Activated CD8-positive, alpha-beta T cell treated with anti-CD3 and anti-CD28 coated beads, Interleukin-2, amount 10 ng/mL, durations not matched to agents 7 days and 5 days (primary cell): ENCODE measurements around the gene KCNK13. TPM values are rescaled to one million over a fixed set of nuclear protein-coding genes. Genes with fewer than 3 reads are reported as not detected.
"Not testable (repeated sequence)": the region's sequence is repeated elsewhere in the genome, so short reads cannot be mapped to it uniquely, and the experiment has no call there.

Source experiments
- ATAC-seq: fragments of 150-1000 bp; cut with Tn5 transposase; one replicate; pipeline ENCODE4 v1.10.0; 2021; ENCODE audit warnings: moderate library complexity
- CTCF ChIA-PET: fragments of 350-600 bp; sonication (Branson Sonifier 250); formaldehyde crosslinking; loops from one replicate; lab custom pipeline; 2021; ENCODE audit warnings: antibody characterized with exemption; lab: Charles Lee
- POLR2A ChIA-PET: fragments of 350-600 bp; sonication (Branson Sonifier 250); formaldehyde crosslinking; loops from one replicate; lab custom pipeline; 2021; ENCODE audit warnings: antibody characterized with exemption; lab: Charles Lee
- DNase-seq: peaks from one replicate; pipeline ENCODE4 v3.0.0-alpha.2; 2020
- H3K27ac Mint-ChIP-seq: one replicate; pipeline ENCODE4 v1.8.0; 2021; ENCODE audit warnings: mild to moderate bottlenecking, mixed read lengths
- H3K27me3 Mint-ChIP-seq: one replicate; pipeline ENCODE4 v1.8.0; 2021; ENCODE audit warnings: low read depth, mixed read lengths
- H3K36me3 Mint-ChIP-seq: one replicate; pipeline ENCODE4 v1.8.0; 2021; ENCODE audit warnings: low read depth, mixed read lengths
- H3K4me1 Mint-ChIP-seq: one replicate; pipeline ENCODE4 v1.8.0; 2021; ENCODE audit warnings: low read depth, mixed read lengths
- H3K4me3 Mint-ChIP-seq: one replicate; pipeline ENCODE4 v1.8.0; 2021; ENCODE audit warnings: mild to moderate bottlenecking, mixed read lengths
- H3K9me3 Mint-ChIP-seq: one replicate; pipeline ENCODE4 v1.8.0; 2022; ENCODE audit warnings: mixed read lengths; ENCODE audit not compliant: insufficient read depth
- total RNA-seq, 2 experiments: library from RNA; stranded (reverse); gene quantifications; one replicate each; pipeline ENCODE4 v1.2.3, GENCODE V29; 2021

Gene KCNK13
- under 1 TPM; 0.11 to 0.13 TPM for total RNA-seq

DNA sequence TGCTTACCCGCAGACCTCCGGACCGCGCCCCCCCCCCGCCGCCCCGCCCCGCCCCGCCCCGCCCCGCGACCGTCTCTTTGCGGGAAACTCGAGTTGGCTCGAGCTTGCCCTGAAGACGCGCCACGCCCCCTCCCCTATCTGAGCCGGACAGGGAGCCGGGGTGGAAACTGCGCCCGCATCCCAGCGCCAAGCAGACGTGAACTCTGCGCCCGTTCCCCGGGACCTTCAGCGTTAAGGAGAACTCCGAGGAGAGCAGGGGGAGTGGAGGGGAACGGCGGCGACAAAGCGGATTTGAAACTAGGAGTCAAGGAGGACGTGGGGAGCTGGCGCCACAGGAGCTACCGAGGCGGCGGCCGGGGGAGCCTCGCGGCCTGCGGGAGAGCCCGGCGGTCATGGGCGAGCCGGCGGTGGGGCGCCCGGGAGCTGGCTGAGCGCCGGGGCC lies at the start of gene KCNK13:
TSS of gene KCNK13 (plus strand) at position 310 of the 442 bp plus-strand sequence. CDS start 212 bp downstream, outside the sequence.
- Mint-ChIP-seq H3K4me3 (peak within 1 kb of the TSS; percentile 70), H3K27ac (no peak within 1 kb of the TSS), H3K4me1 (peaks cover 24% of the 10 kb centered on the region), H3K9me3 (no peaks in the 10 kb centered on the region), H3K36me3 (no peaks in the 10 kb centered on the region), H3K27me3 (peaks cover 61% of the 10 kb centered on the region)
- POLR2A ChIA-PET = interaction anchor here (0.6 kb wide), 1 partner anchor 33 kb away, joined by 3 read pairs; no protein-coding TSS in a partner anchor
- ATAC-seq = no peak
- CTCF ChIA-PET = interaction anchor here (1.2 kb wide), 1 partner anchor 89 kb away, joined by 3 read pairs; no protein-coding TSS in a partner anchor
- DNase-seq = no peak

DNA sequence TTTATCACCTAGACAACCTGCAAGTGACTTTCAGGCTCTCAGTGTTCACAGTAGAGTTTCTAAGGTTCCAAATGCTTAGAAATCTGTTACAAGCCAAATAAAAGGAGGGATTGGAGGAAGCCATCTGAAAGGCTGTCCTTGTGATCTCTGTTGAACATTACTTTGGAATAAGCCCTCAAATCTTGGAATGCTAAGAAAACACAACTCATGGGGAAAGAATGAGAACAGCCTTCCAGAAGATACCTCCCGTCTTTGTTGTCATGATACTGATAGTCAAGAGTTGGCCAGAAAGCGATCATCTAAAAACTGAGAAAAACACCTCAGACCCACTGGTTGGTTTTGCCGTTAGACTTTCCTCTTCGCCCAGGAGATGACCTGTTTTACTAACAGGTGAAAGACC lies 44.4 kb upstream of the KCNK13 start:
- H3K4me3 Mint-ChIP-seq = no peak overlapping the region
- H3K9me3 Mint-ChIP-seq = no peaks in the 10 kb centered on the region
- peaks cover 6% of the 10 kb centered on the region for H3K4me1 Mint-ChIP-seq
- CTCF ChIA-PET = no interaction called here
- H3K27me3 Mint-ChIP-seq = no peaks in the 10 kb centered on the region
- POLR2A ChIA-PET = no interaction called here
- no peak for DNase-seq
- H3K27ac Mint-ChIP-seq = peak overlapping the region; percentile 13
- ATAC-seq = no peak
- peaks cover 70% of the 10 kb centered on the region for H3K36me3 Mint-ChIP-seq

DNA sequence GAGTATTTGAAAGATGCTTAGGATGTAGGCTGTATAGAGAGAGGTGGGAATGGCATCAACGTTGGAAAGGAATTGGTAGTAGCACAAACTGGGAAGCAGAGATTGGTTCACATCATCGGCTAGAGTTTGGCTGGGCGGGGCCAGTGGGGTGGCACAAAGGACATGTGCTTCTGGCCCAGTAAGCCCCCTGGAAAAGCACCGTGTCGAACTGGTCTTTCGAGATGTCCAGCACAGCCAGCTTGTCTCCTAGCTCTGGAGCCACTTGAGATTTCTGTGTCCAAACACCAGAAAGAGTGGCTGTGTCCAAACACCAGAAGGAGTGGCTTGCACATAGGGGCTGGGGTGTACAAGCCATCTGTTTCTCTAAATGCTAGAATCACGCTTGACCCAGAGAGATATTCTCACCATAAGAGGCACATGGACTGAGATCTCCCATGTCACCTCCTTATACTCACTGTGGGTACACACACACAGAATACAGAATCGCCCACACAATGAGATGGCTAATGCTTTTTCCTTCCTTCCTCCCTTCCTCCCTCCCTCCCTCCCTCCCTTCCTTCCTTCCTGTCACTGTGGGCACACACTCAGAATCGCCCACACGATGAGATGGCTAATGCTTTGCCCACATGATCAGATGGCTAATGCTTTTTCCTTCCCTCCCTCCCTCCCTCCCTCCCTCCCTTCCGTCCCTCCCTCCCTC lies 41.8 kb upstream of the KCNK13 start:
- ATAC-seq = no peak
- DNase-seq = no peak

DNA sequence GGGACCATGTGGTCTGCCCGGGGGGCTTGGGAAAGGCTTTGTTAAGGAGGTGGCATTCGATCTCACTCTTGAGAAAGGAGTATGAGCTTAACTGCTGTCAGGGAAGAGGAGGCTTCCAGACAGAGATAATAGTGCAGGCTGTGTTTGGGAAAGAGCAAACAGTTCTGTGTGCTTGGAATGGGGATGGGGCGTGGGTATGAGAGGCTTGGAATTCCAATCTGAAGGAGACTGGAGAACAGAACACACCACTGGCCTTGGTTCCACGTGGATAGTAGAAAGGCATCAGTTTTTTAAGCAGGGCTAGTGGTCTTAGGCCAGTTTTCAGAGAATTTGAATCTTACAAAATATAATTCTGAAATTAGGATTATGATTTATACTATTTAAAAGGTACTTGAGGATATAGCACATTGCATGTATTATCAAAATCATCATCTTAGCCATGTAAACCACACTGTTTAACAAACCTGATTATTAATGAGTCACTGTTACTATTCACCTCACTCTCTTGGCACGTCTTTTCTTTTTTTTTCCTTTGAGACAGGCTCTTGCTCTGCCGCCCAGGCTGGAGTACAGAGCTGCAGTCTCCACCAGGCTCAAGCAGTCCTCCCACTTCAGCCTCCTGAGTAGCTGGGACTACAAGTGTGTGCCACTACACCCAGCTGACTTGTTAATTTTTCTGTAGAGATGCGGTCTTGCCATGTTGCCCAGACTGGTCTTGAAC lies 38.5 kb upstream of the KCNK13 start:
- no peaks in the 10 kb centered on the region for H3K9me3 Mint-ChIP-seq
- ATAC-seq = no peak
- DNase-seq = no peak
- no peak overlapping the region for H3K27ac Mint-ChIP-seq
- H3K4me3 Mint-ChIP-seq = no peak overlapping the region
- ChIA-PET POLR2A (no interaction called here), CTCF (interaction anchor here (1.0 kb wide), 1 partner anchor 50 kb away, joined by 3 read pairs; no protein-coding TSS in a partner anchor)
- H3K36me3 Mint-ChIP-seq = peaks cover 68% of the 10 kb centered on the region
- no peaks in the 10 kb centered on the region for H3K27me3 Mint-ChIP-seq
- H3K4me1 Mint-ChIP-seq = peaks cover 6% of the 10 kb centered on the region

More for the DNA sequence above, 41.8 kb upstream of the KCNK13 start:
- H3K27ac Mint-ChIP-seq = peak overlapping the region; percentile 41
- ChIA-PET POLR2A (no interaction called here), CTCF (no interaction called here)
- H3K27me3 Mint-ChIP-seq = no peaks in the 10 kb centered on the region
- no peaks in the 10 kb centered on the region for H3K9me3 Mint-ChIP-seq
- no peak overlapping the region for H3K4me3 Mint-ChIP-seq
- peaks cover 6% of the 10 kb centered on the region for H3K4me1 Mint-ChIP-seq
- peaks cover 71% of the 10 kb centered on the region for H3K36me3 Mint-ChIP-seq

DNA sequence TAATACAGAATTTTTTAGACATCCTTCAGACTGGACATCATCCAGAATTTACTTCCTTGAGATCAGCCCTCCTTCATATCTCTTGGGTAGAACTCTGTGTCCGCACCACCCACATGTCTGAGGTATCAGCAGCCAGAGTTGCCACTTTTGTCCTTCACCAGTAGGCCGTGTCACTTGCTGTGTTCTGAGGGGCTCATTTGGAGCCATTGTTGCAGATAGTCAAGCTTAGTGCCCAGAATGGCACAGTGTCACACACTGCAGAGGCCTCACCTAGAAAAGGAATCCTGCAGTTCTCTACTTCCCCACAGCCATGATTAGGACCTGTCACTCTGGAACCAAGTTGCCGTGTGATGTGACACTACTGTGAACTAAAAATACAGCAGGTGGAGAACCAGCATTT lies 36.9 kb upstream of the KCNK13 start:
- ATAC-seq = no peak
- Mint-ChIP-seq H3K36me3 (peaks cover 57% of the 10 kb centered on the region), H3K27me3 (no peaks in the 10 kb centered on the region), H3K4me3 (no peak overlapping the region), H3K9me3 (no peaks in the 10 kb centered on the region), H3K27ac (no peak overlapping the region), H3K4me1 (peaks cover 2% of the 10 kb centered on the region)
- ChIA-PET CTCF (no interaction called here), POLR2A (no interaction called here)
- no peak for DNase-seq

DNA sequence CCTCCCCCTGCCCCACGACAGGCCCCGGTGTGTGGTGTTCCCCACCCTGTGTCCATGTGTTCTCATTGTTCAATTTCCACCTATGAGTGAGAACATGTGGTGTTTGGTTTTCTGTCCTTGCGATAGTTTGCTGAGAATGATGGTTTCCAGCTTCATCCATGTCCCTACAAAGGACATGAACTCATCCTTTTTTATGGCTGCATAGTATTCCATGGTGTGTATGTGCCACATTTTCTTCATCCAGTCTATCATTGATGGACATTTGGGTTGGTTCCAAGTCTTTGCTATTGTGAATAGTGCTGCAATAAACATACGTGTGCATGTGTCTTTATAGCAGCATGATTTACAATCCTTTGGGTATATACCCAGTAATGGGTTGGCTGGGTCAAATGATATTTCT lies 35.2 kb upstream of the KCNK13 start:
- H3K27ac Mint-ChIP-seq, H3K9me3 Mint-ChIP-seq, DNase-seq, POLR2A ChIA-PET, H3K4me1 Mint-ChIP-seq, ATAC-seq, CTCF ChIA-PET, H3K27me3 Mint-ChIP-seq, H3K4me3 Mint-ChIP-seq: not testable (repeated sequence)
- H3K36me3 Mint-ChIP-seq = peaks cover 57% of the 10 kb centered on the region

DNA sequence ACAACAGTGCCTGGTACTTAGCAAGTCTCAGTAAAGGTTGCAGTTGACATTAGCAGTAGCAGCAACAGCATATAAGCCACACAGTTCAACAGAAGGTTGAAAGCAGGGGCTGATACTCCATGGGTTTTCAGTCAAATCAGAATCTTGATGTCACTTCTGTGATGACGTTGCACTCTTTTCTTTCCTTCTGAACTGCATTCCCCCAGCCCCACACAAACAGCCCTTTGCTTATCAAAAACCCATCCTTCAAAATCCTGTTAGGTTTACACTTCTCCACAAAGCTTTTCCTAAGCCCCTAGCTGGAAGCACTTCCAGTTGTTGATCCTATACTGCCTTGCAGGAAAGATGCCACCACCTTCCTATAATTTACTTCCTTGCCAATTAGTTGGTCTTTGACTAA lies 34.0 kb upstream of the KCNK13 start:
- no peaks in the 10 kb centered on the region for H3K9me3 Mint-ChIP-seq
- no peaks in the 10 kb centered on the region for H3K4me1 Mint-ChIP-seq
- H3K27ac Mint-ChIP-seq = no peak overlapping the region
- CTCF ChIA-PET = no interaction called here
- no peak overlapping the region for H3K4me3 Mint-ChIP-seq
- no peaks in the 10 kb centered on the region for H3K27me3 Mint-ChIP-seq
- peaks cover 57% of the 10 kb centered on the region for H3K36me3 Mint-ChIP-seq
- POLR2A ChIA-PET = interaction anchor here (0.8 kb wide), 1 partner anchor 28 kb away, joined by 3 read pairs; no protein-coding TSS in a partner anchor
- ATAC-seq (no peak), DNase-seq (no peak)

DNA sequence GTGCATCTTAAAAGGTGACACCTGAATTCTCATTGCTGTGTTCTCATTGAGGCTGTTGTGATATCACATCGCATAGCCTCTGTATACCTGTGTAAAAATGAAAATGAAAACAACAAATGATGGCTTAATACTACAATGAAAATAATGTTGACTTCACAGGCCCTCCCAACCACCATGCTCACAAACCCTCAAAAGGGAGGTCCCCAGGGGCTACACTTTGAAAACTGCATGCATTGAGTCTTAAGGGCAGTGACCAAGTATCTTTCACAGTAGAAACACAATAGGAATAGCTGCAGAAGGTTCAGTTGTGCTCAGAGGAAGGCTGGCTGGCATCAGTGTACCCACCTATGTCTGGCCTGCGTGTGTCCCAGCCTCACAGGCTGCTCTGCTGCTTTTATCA lies 27.6 kb upstream of the KCNK13 start:
- Mint-ChIP-seq H3K4me3 (no peak overlapping the region), H3K27ac (no peak overlapping the region)
- ATAC-seq = no peak

DNA sequence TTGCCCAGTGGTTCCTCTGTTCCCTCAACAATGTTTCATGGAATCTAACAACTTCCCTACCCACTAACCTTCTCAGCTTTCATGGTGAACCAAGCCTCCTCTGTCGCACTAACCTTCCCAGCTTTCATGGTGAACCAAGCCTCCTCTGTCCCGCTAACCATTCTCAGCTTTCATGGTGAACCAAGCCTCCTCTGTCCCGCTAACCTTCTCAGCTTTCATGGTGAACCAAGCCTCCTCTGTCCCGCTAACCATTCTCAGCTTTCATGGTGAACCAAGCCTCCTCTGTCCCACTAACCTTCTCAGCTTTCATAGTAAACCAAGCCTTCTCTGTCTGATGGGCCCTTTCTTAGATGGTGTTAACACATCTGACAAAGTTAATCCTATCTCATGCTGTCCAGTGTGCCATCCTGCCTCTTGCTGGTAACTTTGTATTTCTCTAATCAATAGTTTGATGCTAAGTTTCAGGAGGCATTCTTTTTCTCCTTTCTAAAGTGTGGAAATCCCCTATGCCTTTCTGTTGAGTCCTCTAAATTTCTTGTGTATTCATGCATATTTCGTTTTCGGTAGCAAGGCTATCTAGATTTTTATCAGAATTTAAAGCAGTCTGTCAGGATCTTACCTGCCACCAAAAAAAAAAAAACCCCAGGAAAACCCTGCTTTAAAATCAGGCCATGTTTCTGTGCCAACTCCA lies 26.8 kb upstream of the KCNK13 start:
- Mint-ChIP-seq H3K9me3 (peaks cover 6% of the 10 kb centered on the region), H3K36me3 (peaks cover 69% of the 10 kb centered on the region), H3K27me3 (no peaks in the 10 kb centered on the region), H3K4me1 (no peaks in the 10 kb centered on the region), H3K4me3 (no peak overlapping the region), H3K27ac (no peak overlapping the region)
- ChIA-PET CTCF (no interaction called here), POLR2A (no interaction called here)
- DNase-seq (no peak), ATAC-seq (no peak)

More for the DNA sequence above, 27.6 kb upstream of the KCNK13 start:
- DNase-seq = no peak
- ChIA-PET CTCF (no interaction called here), POLR2A (no interaction called here)
- Mint-ChIP-seq H3K27me3 (no peaks in the 10 kb centered on the region), H3K9me3 (peaks cover 6% of the 10 kb centered on the region), H3K36me3 (peaks cover 63% of the 10 kb centered on the region), H3K4me1 (no peaks in the 10 kb centered on the region)

DNA sequence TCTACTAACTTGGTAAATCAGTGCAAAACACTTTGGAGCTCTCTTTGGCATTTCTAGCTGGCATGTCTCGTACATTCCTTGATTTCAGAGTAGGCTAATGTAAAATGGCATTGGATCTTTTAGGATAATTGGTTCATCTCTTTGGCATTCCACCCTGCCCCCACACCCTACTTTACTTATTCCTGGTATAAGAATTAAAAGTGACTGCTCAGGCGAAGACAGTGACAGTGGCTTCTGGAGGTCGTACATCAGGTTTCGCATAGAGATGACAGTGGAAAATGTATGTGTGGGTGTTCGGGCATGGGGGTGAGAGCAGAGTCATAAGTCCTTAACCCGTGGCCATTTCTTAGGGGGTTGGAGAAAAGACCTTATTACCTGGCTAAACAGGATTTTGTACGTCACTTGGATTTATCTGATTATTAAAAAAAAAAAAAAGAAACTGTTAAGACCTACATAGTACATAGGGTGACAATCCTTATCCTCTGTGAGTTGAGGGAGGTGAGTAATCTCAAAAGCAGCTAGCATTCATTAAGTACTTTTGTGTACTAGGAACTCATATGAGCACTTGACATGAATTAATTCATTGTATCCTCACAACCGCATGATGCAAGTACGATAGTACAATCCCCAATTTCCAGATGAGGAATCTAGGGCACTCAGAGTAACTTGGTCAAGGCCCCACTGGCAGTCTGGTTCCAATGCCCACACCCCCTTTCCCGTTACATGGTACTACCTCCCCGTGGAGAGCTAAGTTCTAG lies 22.4 kb upstream of the KCNK13 start:
- H3K36me3 Mint-ChIP-seq = peaks cover 60% of the 10 kb centered on the region
- no peak overlapping the region for H3K27ac Mint-ChIP-seq
- no peak overlapping the region for H3K4me3 Mint-ChIP-seq
- H3K4me1 Mint-ChIP-seq = no peaks in the 10 kb centered on the region
- POLR2A ChIA-PET = no interaction called here
- CTCF ChIA-PET = no interaction called here
- DNase-seq (no peak), ATAC-seq (no peak)
- H3K27me3 Mint-ChIP-seq = no peaks in the 10 kb centered on the region
- H3K9me3 Mint-ChIP-seq = peaks cover 6% of the 10 kb centered on the region

DNA sequence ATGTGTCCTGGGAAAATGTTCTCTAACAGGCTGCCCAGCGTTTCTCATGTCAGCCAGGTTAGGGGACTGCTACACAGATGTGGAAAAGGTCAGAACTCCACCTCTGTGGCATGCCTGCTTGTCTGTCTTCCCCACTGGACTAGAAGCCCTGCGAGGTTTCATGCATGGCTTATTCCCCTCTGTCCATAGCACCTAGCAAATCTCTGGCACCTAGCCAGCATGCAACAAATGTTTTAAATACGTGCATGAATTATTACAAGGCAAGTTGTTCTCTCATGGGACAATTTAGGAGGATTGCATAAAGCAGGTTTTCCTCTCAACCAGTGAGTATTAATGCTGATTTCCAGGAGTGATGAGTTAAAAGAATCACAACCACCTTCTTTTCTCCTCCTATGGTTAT lies 21.4 kb upstream of the KCNK13 start:
- ChIA-PET CTCF (no interaction called here), POLR2A (no interaction called here)
- Mint-ChIP-seq H3K27me3 (no peaks in the 10 kb centered on the region), H3K9me3 (peaks cover 6% of the 10 kb centered on the region), H3K4me3 (no peak overlapping the region), H3K27ac (no peak overlapping the region), H3K4me1 (no peaks in the 10 kb centered on the region), H3K36me3 (peaks cover 61% of the 10 kb centered on the region)
- DNase-seq (no peak), ATAC-seq (no peak)
